D721Med (cell line): ENCODE results near the gene SLC2A1.

Source experiments
- DNase-seq: peaks from one replicate; pipeline ENCODE4 v3.0.0; 2011; ENCODE audit warnings: low spot score; ENCODE audit not compliant: insufficient read length
- FAIRE-seq: peaks from 2 replicates; lab custom pipeline; 2011; peaks lifted over from hg19 to GRCh38; lab: Jason Lieb, UNC
- CTCF ChIP-seq: IDR thresholded peaks from 2 replicates; pipeline ENCODE4 v1.5.1; 2012; ENCODE audit warnings: mild to moderate bottlenecking, control low read depth; ENCODE audit not compliant: insufficient read depth; ENCODE audit errors: missing control alignments

The SLC2A1 gene

GRCh38 chr1:42931108-42931539 is 27.5 kb downstream of the SLC2A1 start:
- no peak for FAIRE-seq
- TF ChIP-seq CTCF = peak; percentile 49

GRCh38 chr1:42930178-42931107 is 28.2 kb downstream of the SLC2A1 start:
- FAIRE-seq (no peak), DNase-seq (no peak)
- TF ChIP-seq CTCF = no peak

More at GRCh38 chr1:42931108-42931539, 27.5 kb downstream of the SLC2A1 start:
- peak; percentile 93 for DNase-seq

GRCh38 chr1:42929434-42930177 is 29.1 kb downstream of the SLC2A1 start:
- DNase-seq (no peak), FAIRE-seq (no peak)
- TF ChIP-seq CTCF = no peak

- no peak for TF ChIP-seq CTCF
- DNase-seq (no peak), FAIRE-seq (no peak)
Observed at GRCh38 chr1:42928859-42929258, 29.8 kb downstream of the SLC2A1 start.

- no peak for FAIRE-seq
- DNase-seq = no peak
- TF ChIP-seq CTCF = no peak
Observed at GRCh38 chr1:42927920-42928505, 30.7 kb downstream of the SLC2A1 start.

GRCh38 chr1:42927274-42927841 is 31.3 kb downstream of the SLC2A1 start:
- no peak for FAIRE-seq
- no peak for DNase-seq

More at GRCh38 chr1:42927274-42927841, 31.3 kb downstream of the SLC2A1 start:
- no peak for TF ChIP-seq CTCF
